Bronchial epithelial cell (primary cell): ENCODE results near the gene FHOD3. TPM values are rescaled to one million over a fixed set of nuclear protein-coding genes. Genes with fewer than 3 reads are reported as not detected.

Experiments used
- DNase-seq: peaks from one replicate; pipeline ENCODE4 v3.0.0-alpha.2; 2010; ENCODE audit warnings: low read depth
- FAIRE-seq: peaks from 2 replicates; lab custom pipeline; 2011; peaks lifted over from hg19 to GRCh38; lab: Jason Lieb, UNC
- H3K27me3 ChIP-seq: 2 replicates; pipeline ENCODE4 v1.5.1; 2011; ENCODE audit warnings: low read length; ENCODE audit not compliant: control insufficient read depth, insufficient read depth
- H3K36me3 ChIP-seq: 2 replicates; pipeline ENCODE4 v1.5.1; 2011; ENCODE audit warnings: low read length; ENCODE audit not compliant: control insufficient read depth, insufficient read depth
- H3K4me3 ChIP-seq: 2 replicates; pipeline ENCODE4 v1.5.1; 2011; ENCODE audit warnings: mild to moderate bottlenecking, low read depth, low read length, control low read depth
- total RNA-seq: library from RNA; depleted of rRNA; stranded (reverse); fragments of >200 nt; gene quantifications from 2 replicates; pipeline ENCODE4 v1.2.1, GENCODE V29; 2014
- TF ChIP-seq, protein P1 (sequence below): IDR thresholded peaks from 2 replicates; pipeline ENCODE4 v1.5.1; 2011; ENCODE audit warnings: mild to moderate bottlenecking, moderate library complexity, low read length, control low read depth, inconsistent platforms; ENCODE audit not compliant: insufficient read depth, severe bottlenecking

FHOD3 gene
- total RNA-seq, 1 donor from 2014 or later: 15.8 TPM

DNA sequence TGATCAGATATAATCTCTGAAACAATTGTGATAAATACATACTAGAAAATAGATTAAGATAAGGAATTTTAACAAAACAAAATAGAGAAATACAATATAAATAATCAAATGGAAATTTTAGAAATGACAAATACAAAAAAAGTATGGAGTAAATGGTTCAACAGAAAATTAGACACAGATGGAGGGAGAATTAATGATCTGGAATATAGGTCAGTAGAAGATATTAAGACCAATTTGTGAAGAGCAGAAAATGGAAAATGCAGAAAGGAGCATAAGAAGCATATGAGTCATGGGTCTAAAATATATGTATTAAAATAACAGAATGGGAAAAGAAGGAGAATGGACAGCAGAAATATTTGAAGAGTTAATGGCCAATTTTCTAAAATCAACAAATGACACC, 44.4 kb downstream of the FHOD3 start:
- TF ChIP-seq, protein P1, sequence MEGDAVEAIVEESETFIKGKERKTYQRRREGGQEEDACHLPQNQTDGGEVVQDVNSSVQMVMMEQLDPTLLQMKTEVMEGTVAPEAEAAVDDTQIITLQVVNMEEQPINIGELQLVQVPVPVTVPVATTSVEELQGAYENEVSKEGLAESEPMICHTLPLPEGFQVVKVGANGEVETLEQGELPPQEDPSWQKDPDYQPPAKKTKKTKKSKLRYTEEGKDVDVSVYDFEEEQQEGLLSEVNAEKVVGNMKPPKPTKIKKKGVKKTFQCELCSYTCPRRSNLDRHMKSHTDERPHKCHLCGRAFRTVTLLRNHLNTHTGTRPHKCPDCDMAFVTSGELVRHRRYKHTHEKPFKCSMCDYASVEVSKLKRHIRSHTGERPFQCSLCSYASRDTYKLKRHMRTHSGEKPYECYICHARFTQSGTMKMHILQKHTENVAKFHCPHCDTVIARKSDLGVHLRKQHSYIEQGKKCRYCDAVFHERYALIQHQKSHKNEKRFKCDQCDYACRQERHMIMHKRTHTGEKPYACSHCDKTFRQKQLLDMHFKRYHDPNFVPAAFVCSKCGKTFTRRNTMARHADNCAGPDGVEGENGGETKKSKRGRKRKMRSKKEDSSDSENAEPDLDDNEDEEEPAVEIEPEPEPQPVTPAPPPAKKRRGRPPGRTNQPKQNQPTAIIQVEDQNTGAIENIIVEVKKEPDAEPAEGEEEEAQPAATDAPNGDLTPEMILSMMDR: no peak

DNA sequence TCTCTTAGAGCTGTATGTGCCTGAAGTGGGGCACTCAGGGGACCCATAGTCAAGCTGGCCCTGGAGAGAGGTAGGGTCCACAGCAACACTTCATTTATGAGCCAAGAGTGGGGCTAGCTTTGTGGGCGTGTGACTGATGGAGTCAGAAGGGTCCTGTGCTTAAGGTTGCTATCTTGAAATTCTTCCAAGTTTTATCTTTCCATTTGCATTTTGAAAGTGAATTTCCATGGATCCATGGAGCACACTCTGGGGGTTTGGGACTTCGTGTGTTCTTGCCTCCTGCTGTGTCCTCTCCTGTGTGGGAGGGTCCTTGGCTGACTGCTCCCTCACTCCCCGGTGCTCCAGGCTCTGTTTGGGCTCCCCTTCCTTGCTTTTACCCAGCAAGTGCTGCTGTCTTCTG, 50.8 kb downstream of the FHOD3 start:
- FAIRE-seq: no peak
- H3K27me3 ChIP-seq: no peaks in the 10 kb centered on the region

More for the DNA sequence above, 44.4 kb downstream of the FHOD3 start:
- FAIRE-seq: no peak
- Histone ChIP-seq H3K27me3 (no peaks in the 10 kb centered on the region), H3K4me3 (no peak overlapping the region), H3K36me3 (no peaks in the 10 kb centered on the region)
- DNase-seq: no peak

DNA sequence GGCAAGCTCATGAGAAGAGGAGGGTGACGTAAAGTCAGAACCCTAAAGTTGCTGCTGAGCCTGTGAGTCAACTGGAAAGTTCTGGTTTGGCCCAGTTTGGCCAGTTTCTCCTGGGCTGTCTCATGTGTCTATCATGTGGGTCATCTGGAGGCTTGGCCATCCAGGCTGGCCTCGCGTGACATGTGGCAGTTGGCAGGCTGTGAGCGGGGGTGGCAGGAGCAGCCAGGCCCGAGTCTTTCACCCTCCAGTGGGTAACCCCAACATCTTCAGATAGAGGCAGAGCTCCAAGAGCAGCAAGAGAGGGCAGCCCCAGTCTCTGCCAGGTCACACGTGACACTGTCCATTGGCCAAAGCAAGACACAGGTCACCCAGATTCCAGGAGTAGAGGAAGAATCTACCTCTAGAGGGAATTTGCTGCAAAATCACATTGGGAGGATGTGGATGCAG, 51.5 kb downstream of the FHOD3 start:
- no peak overlapping the region for H3K4me3 ChIP-seq
- TF ChIP-seq, protein P1: no peak
- H3K27me3 ChIP-seq: no peaks in the 10 kb centered on the region
- peaks cover 3% of the 10 kb centered on the region for H3K36me3 ChIP-seq
- DNase-seq: no peak
- FAIRE-seq: peak; percentile 95

More for the DNA sequence above, 50.8 kb downstream of the FHOD3 start:
- H3K36me3 ChIP-seq: no peaks in the 10 kb centered on the region
- no peak for DNase-seq
- TF ChIP-seq, protein P1: no peak
- no peak overlapping the region for H3K4me3 ChIP-seq

DNA sequence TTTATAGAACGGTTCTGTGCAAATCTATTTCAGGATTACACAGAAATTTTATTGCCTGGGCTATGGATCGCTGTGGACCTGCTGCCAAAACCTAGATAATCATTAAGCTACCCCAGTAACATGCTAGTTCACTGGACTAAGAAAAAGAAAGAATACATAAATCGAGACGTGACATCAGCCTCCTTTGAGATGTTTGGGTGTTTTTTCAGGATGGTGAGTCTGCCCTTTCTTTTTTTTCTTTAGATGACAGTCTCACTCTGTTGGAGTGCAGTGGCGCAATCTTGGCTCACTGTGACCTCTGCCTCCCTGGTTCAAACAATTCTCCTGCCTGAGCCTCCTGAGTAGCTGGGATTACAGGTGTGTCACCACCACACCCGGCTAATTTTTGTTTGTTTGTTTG, 52.0 kb downstream of the FHOD3 start:
- Histone ChIP-seq H3K36me3 (peaks cover 3% of the 10 kb centered on the region), H3K27me3 (no peaks in the 10 kb centered on the region), H3K4me3 (no peak overlapping the region)
- DNase-seq: peak; percentile 48
- no peak for FAIRE-seq
- TF ChIP-seq, protein P1: no peak

DNA sequence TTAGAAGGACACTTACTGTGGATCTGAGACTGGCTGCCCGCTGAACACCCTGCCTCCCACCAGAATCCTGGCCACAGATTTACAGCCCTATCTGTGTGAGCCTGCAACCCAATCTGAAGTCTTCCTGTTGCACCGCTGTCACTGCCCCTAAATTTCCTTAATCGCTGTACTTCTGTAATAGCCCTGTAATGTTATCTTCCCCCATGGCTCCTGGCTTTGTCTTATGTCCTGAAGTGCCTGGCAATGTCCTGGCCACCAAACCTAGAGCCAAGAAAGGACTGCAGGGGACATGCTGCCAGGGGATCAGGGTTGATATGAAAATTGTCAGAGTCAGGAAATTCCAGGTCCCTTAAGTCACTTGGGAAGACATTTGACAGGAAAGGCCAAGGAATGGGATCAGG, 52.7 kb downstream of the FHOD3 start:
- FAIRE-seq (no peak), DNase-seq (no peak)
- Histone ChIP-seq H3K36me3 (peaks cover 3% of the 10 kb centered on the region), H3K27me3 (no peaks in the 10 kb centered on the region), H3K4me3 (no peak overlapping the region)
- TF ChIP-seq, protein P1: no peak

DNA sequence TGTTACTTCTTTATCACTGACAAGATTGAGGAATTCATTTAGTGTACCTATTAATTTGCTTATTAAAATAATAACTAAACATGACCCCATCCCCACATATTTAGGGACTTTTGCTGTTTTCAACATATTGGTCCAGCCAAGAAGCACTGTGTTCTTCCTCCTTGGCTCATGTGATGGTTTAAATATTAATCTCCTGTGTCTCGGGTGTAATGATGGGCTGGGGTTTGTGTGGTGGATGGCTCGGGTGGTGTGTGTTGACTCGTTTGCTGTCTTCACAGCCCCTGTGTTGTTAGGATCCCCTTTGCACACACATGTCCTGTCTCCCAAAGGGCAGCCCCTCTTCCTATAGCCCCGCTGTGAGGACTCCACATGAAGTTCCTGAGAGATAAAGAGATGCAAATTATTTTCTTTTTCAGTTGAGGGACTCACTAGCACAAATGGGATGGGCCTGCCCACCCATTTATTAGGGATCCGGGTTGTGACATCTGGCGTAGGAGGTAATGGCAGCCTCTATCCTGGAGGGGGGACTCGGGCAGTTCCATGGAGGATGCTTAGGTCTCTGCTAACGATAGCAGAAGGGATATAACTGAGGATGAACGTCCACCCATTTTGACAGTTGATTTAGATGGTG, 53.4 kb downstream of the FHOD3 start:
- H3K27me3 ChIP-seq: no peaks in the 10 kb centered on the region
- no peak overlapping the region for H3K4me3 ChIP-seq
- H3K36me3 ChIP-seq: peaks cover 3% of the 10 kb centered on the region
- TF ChIP-seq, protein P1: no peak
- FAIRE-seq: peak; percentile 66
- DNase-seq: no peak
